Endothelial cell of umbilical vein (primary cell): ENCODE results near the gene PTMA. TPM values are rescaled to one million over a fixed set of nuclear protein-coding genes. Genes with fewer than 3 reads are reported as not detected.
A peak's percentile ranks its signal among the peaks of the same experiment; 100 is the strongest.

ENCODE experiments used
- BruUV-seq: library from RNA; stranded (reverse); fragments of 400-500 nt; replicated peaks from 2 replicates; lab custom pipeline; 2021; lab: Mats Ljungman, UMichigan
- CTCF ChIA-PET: fragments of 300-600, 350-600 bp; sonication (Branson Sonifier 250); formaldehyde crosslinking; loops from one replicate; lab custom pipeline; 2021; ENCODE audit warnings: antibody characterized with exemption, inconsistent platforms; lab: Charles Lee
- POLR2A ChIA-PET: fragments of 300-600, 350-600 bp; sonication (Branson Sonifier 250); formaldehyde crosslinking; loops from one replicate; lab custom pipeline; 2021; ENCODE audit warnings: antibody characterized with exemption, inconsistent platforms; lab: Charles Lee
- DNase-seq: peaks from one replicate; pipeline ENCODE4 v3.0.0-alpha.2; 2011; ENCODE audit warnings: low read depth, low spot score
- FAIRE-seq: peaks from 2 replicates; lab custom pipeline; 2011; peaks lifted over from hg19 to GRCh38; lab: Jason Lieb, UNC
- H2AFZ ChIP-seq: 2 replicates; pipeline ENCODE4 v1.6.0; 2012; ENCODE audit warnings: low read depth, low read length, control low read depth, inconsistent platforms
- H3K27ac ChIP-seq: 2 replicates; pipeline ENCODE4 v1.5.1; 2011; ENCODE audit warnings: low read depth, mild to moderate bottlenecking, control low read depth, low read length, moderate library complexity; ENCODE audit not compliant: insufficient read depth
- H3K27me3 ChIP-seq, 2 experiments: 2 replicates each; pipeline versions ENCODE4 v1.6.0 to v1.6.1; 2011; ENCODE audit warnings: low read length in 2 of 2, mixed read lengths in 1 of 2; ENCODE audit not compliant: control insufficient read depth in 2 of 2, insufficient read depth in 2 of 2
- H3K36me3 ChIP-seq, 2 experiments: 2 replicates in 1 of 2; 3 replicates in 1 of 2; pipeline ENCODE4 v1.5.1; 2011; ENCODE audit warnings: low read length in 2 of 2, mild to moderate bottlenecking in 1 of 2, moderate library complexity in 1 of 2; ENCODE audit not compliant: control insufficient read depth in 2 of 2, insufficient read depth in 2 of 2; ENCODE audit errors: extremely low read depth in 1 of 2
- H3K4me1 ChIP-seq: 3 replicates; pipeline ENCODE4 v1.5.1; 2011; ENCODE audit warnings: mild to moderate bottlenecking, low read length; ENCODE audit not compliant: control insufficient read depth, insufficient read depth; ENCODE audit errors: extremely low read depth
- H3K4me2 ChIP-seq: 2 replicates; pipeline ENCODE4 v1.6.1; 2011; ENCODE audit warnings: low read length, control low read depth, mixed read lengths; ENCODE audit not compliant: insufficient read depth
- H3K4me3 ChIP-seq, 3 experiments: fragments of 200-600 bp in 1 of 3; sonication (generic), shearing (Covaris generic) in 1 of 3; replicated peaks in 1 of 3; 2 replicates each; pipeline ENCODE4 v1.5.1; 2011 to 2016; ENCODE audit warnings: control low read depth in 3 of 3, low read length in 3 of 3, mild to moderate bottlenecking in 2 of 3, inconsistent platforms in 1 of 3, low read depth in 1 of 3, moderate library complexity in 1 of 3; ENCODE audit not compliant: insufficient read depth in 1 of 3
- H3K79me2 ChIP-seq: 2 replicates; pipeline ENCODE4 v1.6.0; 2012; ENCODE audit warnings: low read length, inconsistent platforms; ENCODE audit not compliant: control insufficient read depth, insufficient read depth
- H3K9ac ChIP-seq: replicated peaks from 2 replicates; pipeline ENCODE3; 2011; ENCODE audit warnings: low read length, control low read depth; ENCODE audit not compliant: insufficient read depth; ENCODE audit errors: extremely low read depth
- H3K9me1 ChIP-seq: replicated peaks from 3 replicates; pipeline ENCODE4 v1.6.0; 2011; ENCODE audit warnings: mild to moderate bottlenecking, low read length; ENCODE audit not compliant: control insufficient read depth, insufficient read depth; ENCODE audit errors: extremely low read depth
- H3K9me3 ChIP-seq: replicated peaks from 2 replicates; pipeline ENCODE4 v1.5.1; 2012; ENCODE audit warnings: low read length, inconsistent platforms; ENCODE audit not compliant: control insufficient read depth, insufficient read depth
- H4K20me1 ChIP-seq: replicated peaks from 2 replicates; pipeline ENCODE3; 2011; ENCODE audit warnings: mild to moderate bottlenecking, low read length; ENCODE audit not compliant: control insufficient read depth, insufficient read depth; ENCODE audit errors: extremely low read depth
- EZH2 ChIP-seq: IDR thresholded peaks from 2 replicates; pipeline ENCODE4 v1.6.1; 2012; ENCODE audit warnings: borderline replicate concordance, low read depth, mild to moderate bottlenecking, moderate library complexity, low read length, inconsistent platforms; ENCODE audit not compliant: severe bottlenecking
- FOS ChIP-seq: IDR thresholded peaks from 2 replicates; pipeline ENCODE4 v1.6.1; 2011; ENCODE audit warnings: mild to moderate bottlenecking, low read length, moderate library complexity, borderline replicate concordance; ENCODE audit not compliant: insufficient read depth
- GATA2 ChIP-seq: IDR thresholded peaks from 2 replicates; pipeline ENCODE4 v1.7.0; 2011; ENCODE audit warnings: low read depth, mild to moderate bottlenecking, moderate library complexity, mixed read lengths, low read length; ENCODE audit not compliant: insufficient read length, insufficient read depth
- JUN ChIP-seq: IDR thresholded peaks from 2 replicates; pipeline ENCODE4 v1.6.1; 2011; ENCODE audit warnings: borderline replicate concordance, low read depth; ENCODE audit not compliant: insufficient read length, insufficient read depth
- MYC ChIP-seq: IDR thresholded peaks from one replicate; pipeline ENCODE4 v1.6.1; 2011; ENCODE audit warnings: mild to moderate bottlenecking, low read depth, low read length
- POLR2A ChIP-seq: IDR thresholded peaks from 2 replicates; pipeline ENCODE4 v1.6.1; 2012; ENCODE audit warnings: low read depth, mild to moderate bottlenecking, control low read depth, low read length
- POLR2AphosphoS5 ChIP-seq: IDR thresholded peaks from 2 replicates; pipeline ENCODE4 v1.6.1; 2012; ENCODE audit warnings: low read depth, mild to moderate bottlenecking, control low read depth, low read length, moderate library complexity; ENCODE audit not compliant: insufficient read depth
- dilution Hi-C: fragments of 300-500 bp; cut with MboI; formaldehyde crosslinking; loops from one replicate; pipeline ENCODE4 v1.15.0; 2019; ENCODE audit warnings: low sequenced_read_pairs; ENCODE audit not compliant: extremely low pct_ligation_motif_present
- intact Hi-C: fragments of 100-400 bp; cut with micrococcal nuclease; formaldehyde crosslinking; loops from one replicate; pipeline ENCODE4 v1.10.0; 2022
- polyA plus RNA-seq, 4 experiments: library from polyadenylated mRNA; depleted of rRNA in 3 of 4; stranded (reverse) in 3 of 4; unstranded in 1 of 4; fragments of >200 nt; gene quantifications; 2 replicates each; pipeline versions ENCODE4 v1.2.1 to v1.2.3, GENCODE V29; 2011 to 2012; ENCODE audit warnings: missing spikeins in 1 of 4
- total RNA-seq: library from RNA; stranded (reverse); gene quantifications from 2 replicates; pipeline ENCODE4 v1.2.3, GENCODE V29; 2021
- TF ChIP-seq, protein P1 (sequence below): IDR thresholded peaks from 2 replicates; pipeline ENCODE4 v1.6.1; 2011; ENCODE audit not compliant: insufficient read depth, insufficient read length
- TF ChIP-seq, protein P2 (sequence below), 2 donors: IDR thresholded peaks; 1 replicate in 1 of 2; 2 replicates in 1 of 2; pipeline ENCODE4 v1.5.1; 2011; ENCODE audit warnings: low read length in 2 of 2, mild to moderate bottlenecking in 2 of 2, moderate library complexity in 2 of 2, control low read depth in 1 of 2, inconsistent platforms in 1 of 2, low read depth in 1 of 2; ENCODE audit not compliant: insufficient read depth in 1 of 2; ENCODE audit errors: extremely low read depth in 1 of 2

Gene PTMA
- total and polyA plus RNA-seq, 2 donors (not counting 3 experiments of a cell fraction or from before 2014, with no cell fraction given): 404 to 1,488 TPM

DNA sequence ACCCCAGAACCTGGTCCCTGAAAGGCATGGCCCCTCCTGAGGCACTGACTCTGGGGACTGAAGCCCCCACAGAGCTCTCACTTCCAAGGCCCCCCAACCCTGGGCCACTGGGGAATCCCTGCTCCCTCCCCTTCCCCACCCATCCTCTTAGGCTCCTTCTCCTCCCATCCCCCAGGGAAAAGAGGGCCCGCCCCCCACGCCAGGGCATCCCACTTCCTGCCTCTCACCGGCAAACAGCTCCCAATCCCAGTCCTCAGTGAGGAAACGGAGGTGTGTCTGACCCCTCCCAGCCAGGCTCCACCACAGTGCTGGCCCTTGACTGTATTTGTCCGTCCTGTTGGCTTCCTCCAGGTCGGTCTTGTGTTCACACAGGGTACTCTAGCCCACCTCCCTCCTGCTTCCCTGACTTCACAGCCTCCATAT, 35.0 kb upstream of the PTMA start:
- Histone ChIP-seq H4K20me1 (no peaks in the 10 kb centered on the region), H3K4me3 (no peak overlapping the region), H3K27ac (peak overlapping the region; percentile 25), H3K36me3 (no peaks in the 10 kb centered on the region), H3K79me2 (no peaks in the 10 kb centered on the region), H3K27me3 (no peaks in the 10 kb centered on the region), H3K9me3 (no peaks in the 10 kb centered on the region), H3K9me1 (no peaks in the 10 kb centered on the region), H3K9ac (peak overlapping the region; percentile 36), H2AFZ (peak overlapping the region; percentile 77), H3K4me1 (peaks cover 9% of the 10 kb centered on the region), H3K4me2 (no peak overlapping the region)
- dilution Hi-C loops: no loop called here
- no TSS peak for BruUV-seq
- ChIA-PET CTCF (interaction anchor here (0.7 to 8.0 kb wide), 12 partner anchors 11 to 114 kb away, joined by 3 to 583 read pairs (median 6); partner anchors contain the start of gene PTMA), POLR2A (interaction anchor here (1.1 to 1.7 kb wide), 2 partner anchors 35 to 60 kb away, joined by 6 read pairs; partner anchors contain the start of gene PTMA)
- TF ChIP-seq GATA2: no peak
- TF ChIP-seq, protein P1, sequence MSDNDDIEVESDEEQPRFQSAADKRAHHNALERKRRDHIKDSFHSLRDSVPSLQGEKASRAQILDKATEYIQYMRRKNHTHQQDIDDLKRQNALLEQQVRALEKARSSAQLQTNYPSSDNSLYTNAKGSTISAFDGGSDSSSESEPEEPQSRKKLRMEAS: no peak
- TF ChIP-seq POLR2A: no peak
- no peak for TF ChIP-seq FOS
- TF ChIP-seq EZH2: no peak
- no peak for TF ChIP-seq POLR2AphosphoS5
- no peak for TF ChIP-seq MYC
- TF ChIP-seq, protein P2, sequence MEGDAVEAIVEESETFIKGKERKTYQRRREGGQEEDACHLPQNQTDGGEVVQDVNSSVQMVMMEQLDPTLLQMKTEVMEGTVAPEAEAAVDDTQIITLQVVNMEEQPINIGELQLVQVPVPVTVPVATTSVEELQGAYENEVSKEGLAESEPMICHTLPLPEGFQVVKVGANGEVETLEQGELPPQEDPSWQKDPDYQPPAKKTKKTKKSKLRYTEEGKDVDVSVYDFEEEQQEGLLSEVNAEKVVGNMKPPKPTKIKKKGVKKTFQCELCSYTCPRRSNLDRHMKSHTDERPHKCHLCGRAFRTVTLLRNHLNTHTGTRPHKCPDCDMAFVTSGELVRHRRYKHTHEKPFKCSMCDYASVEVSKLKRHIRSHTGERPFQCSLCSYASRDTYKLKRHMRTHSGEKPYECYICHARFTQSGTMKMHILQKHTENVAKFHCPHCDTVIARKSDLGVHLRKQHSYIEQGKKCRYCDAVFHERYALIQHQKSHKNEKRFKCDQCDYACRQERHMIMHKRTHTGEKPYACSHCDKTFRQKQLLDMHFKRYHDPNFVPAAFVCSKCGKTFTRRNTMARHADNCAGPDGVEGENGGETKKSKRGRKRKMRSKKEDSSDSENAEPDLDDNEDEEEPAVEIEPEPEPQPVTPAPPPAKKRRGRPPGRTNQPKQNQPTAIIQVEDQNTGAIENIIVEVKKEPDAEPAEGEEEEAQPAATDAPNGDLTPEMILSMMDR (IDR thresholded peaks at IDR 0.05; ENCODE audit: extremely low read depth in 1 of 2, insufficient read depth in 1 of 2, low read depth in 1 of 2, low read length in 2 of 2): no peak
- TF ChIP-seq JUN: no peak
- intact Hi-C loops: no loop called here
- DNase-seq (no peak), FAIRE-seq (peak; percentile 33)
